ENCODE data around the gene MPP3.

- no peak for TF ChIP-seq POLR2A (IDR thresholded peaks at IDR 0.05; ENCODE audit: low read depth, low read length)
- TF ChIP-seq TAF1 (IDR thresholded peaks at IDR 0.05; ENCODE audit: borderline replicate concordance, low read depth, low read length), result no peak
Observed at GRCh38 chr17:43788540-43788939, 44.4 kb downstream of the MPP3 start.

Measured in GM12892 (cell line).